HPDE6-E6E7 (cell line): ENCODE measurements around the gene TFEB.
"Not testable (repeated sequence)": the region's sequence is repeated elsewhere in the genome, so short reads cannot be mapped to it uniquely, and the experiment has no call there.

ENCODE experiments used
- DNase-seq: peaks from one replicate; pipeline ENCODE4 v3.0.0; 2011; ENCODE audit warnings: missing footprints; ENCODE audit errors: extremely low spot score

The TFEB gene

GRCh38 chr6:41766043-41766664 lies 30.7 kb upstream of the TFEB start:
- DNase-seq: not testable (repeated sequence)

GRCh38 chr6:41763470-41763869 lies 28.1 kb upstream of the TFEB start:
- no peak for DNase-seq

GRCh38 chr6:41759905-41760579 lies 24.6 kb upstream of the TFEB start:
- DNase-seq: no peak

- no peak for DNase-seq
Measured at GRCh38 chr6:41759106-41759904, 23.9 kb upstream of the TFEB start.

- DNase-seq: no peak
Measured at GRCh38 chr6:41758641-41759035, 23.2 kb upstream of the TFEB start.

GRCh38 chr6:41757931-41758640 lies 22.7 kb upstream of the TFEB start:
- no peak for DNase-seq

GRCh38 chr6:41757271-41757670 lies 21.9 kb upstream of the TFEB start:
- no peak for DNase-seq

GRCh38 chr6:41756354-41756753 lies 20.9 kb upstream of the TFEB start:
- DNase-seq: no peak

GRCh38 chr6:41755895-41756294 lies 20.5 kb upstream of the TFEB start:
- no peak for DNase-seq

GRCh38 chr6:41750374-41750773 lies 15.0 kb upstream of the TFEB start:
- DNase-seq: no peak

- no peak for DNase-seq
Measured at GRCh38 chr6:41748542-41748941, 13.1 kb upstream of the TFEB start.

- DNase-seq: no peak
Measured at GRCh38 chr6:41748102-41748477, 12.7 kb upstream of the TFEB start.

- no peak for DNase-seq
Measured at GRCh38 chr6:41747256-41748101, 12.1 kb upstream of the TFEB start, which contains the start of gene PGC. TSS of gene PGC (minus strand) at chr6:41747397. CDS start at chr6:41747334, 63 bp downstream.

- no peak for DNase-seq
Measured at GRCh38 chr6:41746107-41746506, 10.7 kb upstream of the TFEB start.

- no peak for DNase-seq
Measured at GRCh38 chr6:41744236-41744787, 8.9 kb upstream of the TFEB start.

- no peak for DNase-seq
Measured at GRCh38 chr6:41743406-41744235, 8.2 kb upstream of the TFEB start.

- no peak for DNase-seq
Measured at GRCh38 chr6:41741625-41742490, 6.5 kb upstream of the TFEB start.

- no peak for DNase-seq
Measured at GRCh38 chr6:41740366-41741162, 5.2 kb upstream of the TFEB start.
